ENCODE data around the gene MUCL3.

DNA sequence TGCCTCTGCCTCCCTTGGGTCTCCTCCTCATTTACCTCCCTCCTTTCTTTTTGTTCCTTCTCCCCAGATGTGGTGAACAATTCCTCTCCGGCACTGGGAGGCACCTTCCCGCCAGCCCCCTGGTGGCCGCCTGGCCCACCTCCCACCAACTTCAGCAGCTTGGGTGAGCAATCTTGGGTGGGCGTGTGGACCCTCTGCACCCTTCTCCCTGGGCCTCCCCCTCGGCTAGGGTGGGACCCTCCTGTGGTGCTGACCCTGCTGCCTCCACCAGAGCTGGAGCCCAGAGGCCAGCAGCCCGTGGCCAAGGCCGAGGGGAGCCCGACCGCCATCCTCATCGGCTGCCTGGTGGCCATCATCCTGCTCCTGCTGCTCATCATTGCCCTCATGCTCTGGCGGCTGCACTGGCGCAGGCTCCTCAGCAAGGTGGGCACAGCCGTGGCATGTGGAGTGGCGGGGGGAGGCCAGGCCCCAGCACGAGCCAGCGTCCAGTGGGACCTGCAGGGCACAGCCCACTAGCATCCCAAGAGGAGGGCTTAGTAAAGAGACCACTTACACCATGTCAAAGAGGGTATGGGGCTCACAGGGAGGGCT lies 47.7 kb upstream of the MUCL3 start:
- TF ChIP-seq CTCF (IDR thresholded peaks at IDR 0.05) (no peak), POLR2A (IDR thresholded peaks at IDR 0.05) (no peak)
